Measurements from ENCODE around the gene PHKA1. TPM values are rescaled to one million over a fixed set of nuclear protein-coding genes. Genes with fewer than 3 reads are reported as not detected.

The PHKA1 gene
- total and polyA plus RNA-seq, 2 donors (not counting 1 experiment from before 2014, with no cell fraction given), result 0.07 to 0.20 TPM

- no peak overlapping the region for H3K4me2 ChIP-seq (replicated peaks; ENCODE audit: low read depth, low read length, poor library complexity, severe bottlenecking)
- H3K4me1 ChIP-seq (ENCODE audit: control insufficient read depth in 2 of 2, insufficient read depth in 2 of 2, low read length in 2 of 2), result no peaks in the 10 kb centered on the region
- no peaks in the 10 kb centered on the region for H3K36me3 ChIP-seq (replicated peaks in 1 of 2; ENCODE audit: control extremely low read depth in 1 of 2, control insufficient read depth in 1 of 2, extremely low read depth in 1 of 2, insufficient read depth in 2 of 2, low read length in 1 of 2)
- WGBS (ENCODE audit: insufficient coverage), result no CpG with 5 or more reads among the region's 2 CpGs
- no peaks in the 10 kb centered on the region for H3K79me2 ChIP-seq (ENCODE audit: control insufficient read depth, insufficient read depth, low read length)
- H3K27ac Mint-ChIP-seq, result no peak overlapping the region
- H3K9ac ChIP-seq (ENCODE audit: low read length), result no peak overlapping the region
- no peak overlapping the region for H3K27ac ChIP-seq (ENCODE audit: low read length in 2 of 2)
- H3K4me1 Mint-ChIP-seq, result no peaks in the 10 kb centered on the region
- ATAC-seq (ENCODE audit: low read depth) (no peak), DNase-seq (no peak)
- intact Hi-C loops (cut with micrococcal nuclease), result no loop called here
- no peaks in the 10 kb centered on the region for H4K20me1 ChIP-seq (ENCODE audit: control insufficient read depth, insufficient read depth, low read length, poor library complexity, severe bottlenecking)
- CTCF ChIA-PET, result no interaction called here
- no peaks in the 10 kb centered on the region for H3K9me3 ChIP-seq (ENCODE audit: control extremely low read depth in 1 of 3, control insufficient read depth in 2 of 3, insufficient read depth in 1 of 3, low read length in 2 of 3)
- H3K4me3 ChIP-seq (ENCODE audit: control extremely low read depth in 1 of 5, extremely low read depth in 1 of 5, insufficient read depth in 1 of 5, low read depth in 2 of 5, low read length in 4 of 5), result no peak overlapping the region
- POLR2A ChIA-PET, result no interaction called here
- no peaks in the 10 kb centered on the region for H3K9me3 Mint-ChIP-seq (ENCODE audit: insufficient read depth)
- H2AFZ ChIP-seq (ENCODE audit: insufficient read depth, low read depth, low read length, poor library complexity, severe bottlenecking), result no peak overlapping the region
- H3K4me3 Mint-ChIP-seq, result no peak overlapping the region
- no peaks in the 10 kb centered on the region for H3K27me3 ChIP-seq (replicated peaks in 1 of 4; ENCODE audit: control extremely low read depth in 1 of 4, control insufficient read depth in 3 of 4, insufficient read depth in 4 of 4, low read length in 3 of 4)
- H3K27me3 Mint-ChIP-seq, result peaks cover 6% of the 10 kb centered on the region
- TF ChIP-seq EZH2 (IDR thresholded peaks at IDR 0.05; ENCODE audit: borderline replicate concordance, insufficient read depth, low read depth, low read length, poor library complexity, severe bottlenecking) (no peak), CTCF (IDR thresholded peaks at IDR 0.05) (no peak)
These were observed 104.8 kb downstream of the PHKA1 start for GRCh38 chrX:72609313-72609712.

- H3K27ac ChIP-seq (ENCODE audit: low read length in 2 of 2), result no peak overlapping the region
- no peaks in the 10 kb centered on the region for H3K27me3 ChIP-seq (replicated peaks in 1 of 4; ENCODE audit: control extremely low read depth in 1 of 4, control insufficient read depth in 3 of 4, insufficient read depth in 4 of 4, low read length in 3 of 4)
- POLR2A ChIA-PET, result no interaction called here
- no CpG with 5 or more reads among the region's 3 CpGs for WGBS (ENCODE audit: insufficient coverage)
- no peaks in the 10 kb centered on the region for H3K9me3 ChIP-seq (ENCODE audit: control extremely low read depth in 1 of 3, control insufficient read depth in 2 of 3, insufficient read depth in 1 of 3, low read length in 2 of 3)
- Mint-ChIP-seq H3K9me3 (ENCODE audit: insufficient read depth) (no peaks in the 10 kb centered on the region), H3K4me1 (no peaks in the 10 kb centered on the region), H3K27me3 (no peaks in the 10 kb centered on the region), H3K27ac (no peak overlapping the region), H3K4me3 (no peak overlapping the region)
- no peak for DNase-seq
- H4K20me1 ChIP-seq (ENCODE audit: control insufficient read depth, insufficient read depth, low read length, poor library complexity, severe bottlenecking), result no peaks in the 10 kb centered on the region
- TF ChIP-seq EZH2 (IDR thresholded peaks at IDR 0.05; ENCODE audit: borderline replicate concordance, insufficient read depth, low read depth, low read length, poor library complexity, severe bottlenecking) (no peak), CTCF (IDR thresholded peaks at IDR 0.05) (no peak)
- H3K9ac ChIP-seq (ENCODE audit: low read length), result no peak overlapping the region
- H3K4me2 ChIP-seq (replicated peaks; ENCODE audit: low read depth, low read length, poor library complexity, severe bottlenecking), result no peak overlapping the region
- no peaks in the 10 kb centered on the region for H3K36me3 ChIP-seq (replicated peaks in 1 of 2; ENCODE audit: control extremely low read depth in 1 of 2, control insufficient read depth in 1 of 2, extremely low read depth in 1 of 2, insufficient read depth in 2 of 2, low read length in 1 of 2)
- CTCF ChIA-PET, result no interaction called here
- H3K79me2 ChIP-seq (ENCODE audit: control insufficient read depth, insufficient read depth, low read length), result no peaks in the 10 kb centered on the region
- H3K4me3 ChIP-seq (ENCODE audit: control extremely low read depth in 1 of 5, extremely low read depth in 1 of 5, insufficient read depth in 1 of 5, low read depth in 2 of 5, low read length in 4 of 5), result no peak overlapping the region
- H2AFZ ChIP-seq (ENCODE audit: insufficient read depth, low read depth, low read length, poor library complexity, severe bottlenecking), result no peak overlapping the region
- no peaks in the 10 kb centered on the region for H3K4me1 ChIP-seq (ENCODE audit: control insufficient read depth in 2 of 2, insufficient read depth in 2 of 2, low read length in 2 of 2)
- no peak for ATAC-seq (ENCODE audit: low read depth)
- intact Hi-C loops (cut with micrococcal nuclease), result no loop called here
These were observed 109.4 kb downstream of the PHKA1 start for GRCh38 chrX:72604705-72605104.
